Loucy (cell line): ENCODE data around the gene TEAD3.
"Not testable (repeated sequence)": the region's sequence is repeated elsewhere in the genome, so short reads cannot be mapped to it uniquely, and the experiment has no call there.

ENCODE experiments used
- H2AFZ ChIP-seq: fragments of 200-600 bp; sonication (generic); 2 replicates; pipeline ENCODE4 v1.6.0; 2016; ENCODE audit warnings: antibody characterized with exemption, mild to moderate bottlenecking, low read length, moderate library complexity
- H3F3A ChIP-seq: fragments of 200-600 bp; 2 replicates; pipeline ENCODE4 v1.6.0; 2016; ENCODE audit warnings: antibody characterized with exemption, low read depth, mild to moderate bottlenecking
- H3K27me3 ChIP-seq: fragments of 200-600 bp; sonication (generic); 2 replicates; pipeline ENCODE4 v1.6.1; 2014; ENCODE audit warnings: low read length, mild to moderate bottlenecking; ENCODE audit not compliant: insufficient read depth, poor library complexity, severe bottlenecking
- H3K36me3 ChIP-seq: fragments of 200-600 bp; sonication (generic); 2 replicates; pipeline ENCODE4 v1.6.1; 2016; ENCODE audit warnings: low read length; ENCODE audit not compliant: insufficient read depth
- H3K4me1 ChIP-seq: fragments of 200-600 bp; sonication (generic); 2 replicates; pipeline ENCODE4 v1.5.1; 2014; ENCODE audit warnings: low read length, mild to moderate bottlenecking; ENCODE audit not compliant: insufficient read depth, poor library complexity, severe bottlenecking
- H3K4me2 ChIP-seq: fragments of 200-600 bp; sonication (generic); 2 replicates; pipeline ENCODE4 v1.6.0; 2014; ENCODE audit warnings: antibody characterized with exemption, low read length, low read depth, mild to moderate bottlenecking; ENCODE audit not compliant: poor library complexity, severe bottlenecking
- H3K4me3 ChIP-seq: fragments of 200-600 bp; sonication (generic); 2 replicates; pipeline ENCODE4 v1.5.1; 2014; ENCODE audit warnings: low read length, mild to moderate bottlenecking, mixed read lengths; ENCODE audit not compliant: poor library complexity, severe bottlenecking
- H3K79me2 ChIP-seq: fragments of 200-600 bp; sonication (generic); 2 replicates; pipeline ENCODE4 v1.6.1; 2014; ENCODE audit warnings: low read length; ENCODE audit not compliant: insufficient read depth
- H3K9ac ChIP-seq: fragments of 200-600 bp; sonication (generic); 2 replicates; pipeline ENCODE4 v1.6.0; 2014; ENCODE audit warnings: mild to moderate bottlenecking, low read depth, low read length, moderate library complexity; ENCODE audit not compliant: poor library complexity, severe bottlenecking
- H3K9me2 ChIP-seq: fragments of 200-600 bp; sonication (generic); replicated peaks from 2 replicates; pipeline ENCODE4 v1.6.1; 2016; ENCODE audit warnings: low read depth, low read length, mixed read lengths
- H3K9me3 ChIP-seq: fragments of 200-600 bp; sonication (generic); 2 replicates; pipeline ENCODE4 v1.6.1; 2014; ENCODE audit warnings: mild to moderate bottlenecking, antibody characterized with exemption, low read length, low read depth; ENCODE audit not compliant: insufficient read depth
- H4K20me1 ChIP-seq: fragments of 200-600 bp; sonication (generic); 2 replicates; pipeline ENCODE4 v1.6.0; 2014; ENCODE audit warnings: antibody characterized with exemption, low read length, mild to moderate bottlenecking; ENCODE audit not compliant: insufficient read depth, poor library complexity, severe bottlenecking
- EZH2phosphoT487 ChIP-seq: fragments of 200-600 bp; IDR thresholded peaks from 2 replicates; pipeline ENCODE4 v1.6.1; 2018; ENCODE audit warnings: antibody characterized with exemption, mild to moderate bottlenecking, moderate library complexity, borderline replicate concordance
- TF ChIP-seq, protein P1 (sequence below): fragments of 200-600 bp; sonication (generic); conservative IDR thresholded peaks from 2 replicates; pipeline ENCODE4 v1.5.1; 2014; ENCODE audit warnings: mild to moderate bottlenecking, antibody characterized with exemption, low read length

TEAD3 gene

DNA sequence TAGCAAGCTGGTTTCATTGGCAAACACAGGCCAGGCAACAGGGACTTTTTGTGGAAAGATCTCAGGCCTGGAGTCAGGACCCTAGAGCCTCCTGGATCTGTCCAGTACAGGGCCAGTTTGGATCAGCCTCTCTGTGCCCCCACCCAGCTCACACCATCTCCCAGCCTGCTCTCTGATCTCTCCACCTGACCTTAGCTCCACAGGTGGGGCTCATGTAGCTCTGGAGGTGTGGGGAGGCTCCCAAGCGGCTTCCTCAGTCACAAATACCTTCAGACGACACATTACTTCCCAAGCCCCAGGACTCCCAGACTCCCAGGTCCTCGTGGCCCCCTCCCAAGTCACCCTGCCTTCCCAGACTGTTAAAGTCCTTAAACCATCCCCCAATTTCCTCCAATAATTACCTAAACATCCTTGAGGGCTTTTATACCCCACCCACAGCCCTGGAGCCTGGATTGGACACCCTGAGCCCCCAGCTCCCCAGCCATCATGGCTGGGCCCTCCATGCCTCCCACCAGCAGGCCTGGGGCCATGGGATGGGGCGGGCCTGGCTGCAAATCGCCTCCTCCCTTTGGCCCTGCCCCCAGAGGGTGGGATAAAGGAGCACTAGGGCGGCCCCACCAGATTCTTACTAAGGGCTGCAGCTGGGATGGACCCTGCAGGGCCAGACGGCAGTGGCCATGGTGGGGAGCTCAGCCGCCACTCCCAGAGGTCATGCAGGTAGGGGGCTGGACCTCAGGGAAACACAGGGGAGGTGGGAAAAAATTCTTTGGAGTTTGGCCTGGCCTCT lies 60.6 kb downstream of the TEAD3 start:
- Histone ChIP-seq H4K20me1 (no peaks in the 10 kb centered on the region), H3K9me3 (no peaks in the 10 kb centered on the region), H3K9ac (no peak overlapping the region), H3K36me3 (no peaks in the 10 kb centered on the region), H3K27me3 (no peaks in the 10 kb centered on the region), H3K9me2 (no peaks in the 10 kb centered on the region), H2AFZ (no peak overlapping the region), H3F3A (no peaks in the 10 kb centered on the region), H3K4me2 (no peak overlapping the region), H3K79me2 (no peaks in the 10 kb centered on the region), H3K4me1 (no peaks in the 10 kb centered on the region), H3K4me3 (no peak overlapping the region)
- TF ChIP-seq EZH2phosphoT487, result no peak
- TF ChIP-seq, protein P1, sequence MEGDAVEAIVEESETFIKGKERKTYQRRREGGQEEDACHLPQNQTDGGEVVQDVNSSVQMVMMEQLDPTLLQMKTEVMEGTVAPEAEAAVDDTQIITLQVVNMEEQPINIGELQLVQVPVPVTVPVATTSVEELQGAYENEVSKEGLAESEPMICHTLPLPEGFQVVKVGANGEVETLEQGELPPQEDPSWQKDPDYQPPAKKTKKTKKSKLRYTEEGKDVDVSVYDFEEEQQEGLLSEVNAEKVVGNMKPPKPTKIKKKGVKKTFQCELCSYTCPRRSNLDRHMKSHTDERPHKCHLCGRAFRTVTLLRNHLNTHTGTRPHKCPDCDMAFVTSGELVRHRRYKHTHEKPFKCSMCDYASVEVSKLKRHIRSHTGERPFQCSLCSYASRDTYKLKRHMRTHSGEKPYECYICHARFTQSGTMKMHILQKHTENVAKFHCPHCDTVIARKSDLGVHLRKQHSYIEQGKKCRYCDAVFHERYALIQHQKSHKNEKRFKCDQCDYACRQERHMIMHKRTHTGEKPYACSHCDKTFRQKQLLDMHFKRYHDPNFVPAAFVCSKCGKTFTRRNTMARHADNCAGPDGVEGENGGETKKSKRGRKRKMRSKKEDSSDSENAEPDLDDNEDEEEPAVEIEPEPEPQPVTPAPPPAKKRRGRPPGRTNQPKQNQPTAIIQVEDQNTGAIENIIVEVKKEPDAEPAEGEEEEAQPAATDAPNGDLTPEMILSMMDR, result no peak

DNA sequence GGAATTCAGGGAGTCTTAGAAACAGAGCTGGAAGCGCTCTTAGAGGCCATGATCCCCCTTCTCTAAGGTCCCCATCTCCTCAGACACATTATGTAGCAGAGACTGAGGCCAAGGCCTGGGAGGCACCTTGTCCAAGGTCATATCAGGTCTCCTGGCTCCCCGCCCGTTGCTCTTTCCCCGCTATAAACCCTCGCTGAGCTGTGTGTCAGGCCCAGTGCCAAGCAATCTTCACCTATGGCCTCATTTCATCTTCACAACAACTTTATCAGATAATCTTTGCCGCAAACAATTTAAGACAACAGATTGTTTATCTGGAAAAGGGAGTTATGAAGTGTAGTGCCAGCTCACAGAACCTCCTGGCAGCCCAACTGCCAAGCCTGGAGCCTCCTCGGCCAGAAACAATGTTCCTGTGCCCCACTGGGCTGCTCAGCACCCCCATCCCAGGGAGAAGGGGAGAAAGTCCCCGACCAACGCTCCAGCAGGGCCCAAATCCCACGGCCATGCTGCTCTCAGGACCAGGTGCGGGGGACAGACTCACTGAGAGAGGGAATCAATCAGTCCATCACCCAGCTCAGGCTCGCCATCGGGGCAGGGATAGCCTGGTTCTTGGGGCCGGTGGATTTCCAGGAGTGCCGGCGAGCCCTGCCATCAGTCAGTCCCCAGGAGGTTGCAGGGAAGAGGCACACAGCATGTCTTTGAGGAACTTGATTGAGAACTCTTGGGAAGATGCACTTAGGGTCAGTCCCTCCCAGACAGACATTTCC lies 61.6 kb downstream of the TEAD3 start:
- Histone ChIP-seq H3K9me3 (no peaks in the 10 kb centered on the region), H3K4me2 (no peak overlapping the region), H3K36me3 (no peaks in the 10 kb centered on the region), H3K4me3 (no peak overlapping the region), H3K4me1 (no peaks in the 10 kb centered on the region), H3K79me2 (no peaks in the 10 kb centered on the region), H3F3A (no peaks in the 10 kb centered on the region), H2AFZ (no peak overlapping the region), H4K20me1 (no peaks in the 10 kb centered on the region), H3K9me2 (no peaks in the 10 kb centered on the region), H3K27me3 (no peaks in the 10 kb centered on the region), H3K9ac (no peak overlapping the region)
- TF ChIP-seq, protein P1, result no peak
- no peak for TF ChIP-seq EZH2phosphoT487

DNA sequence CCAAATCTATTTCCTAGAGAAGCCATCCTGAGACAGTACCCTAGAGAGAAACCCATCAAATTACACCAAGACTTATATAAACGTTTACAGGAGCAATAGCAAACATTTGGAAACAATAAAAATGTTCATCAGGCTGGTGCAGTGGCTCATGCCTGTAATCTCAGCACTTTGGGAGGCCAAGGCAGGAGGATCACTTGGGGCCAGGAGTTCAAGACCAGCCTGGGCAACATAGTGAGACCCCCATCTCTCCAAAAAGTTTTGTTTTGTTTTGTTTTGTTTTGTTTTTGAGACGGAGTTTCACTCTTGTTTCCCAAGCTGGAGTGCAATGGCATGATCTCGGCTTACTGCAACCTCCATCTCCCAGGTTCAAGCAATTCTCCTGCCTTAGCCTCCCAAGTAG lies 64.2 kb downstream of the TEAD3 start:
- H3K36me3 ChIP-seq, H3K27me3 ChIP-seq, H3K79me2 ChIP-seq, H3K4me3 ChIP-seq, H3F3A ChIP-seq, H3K4me1 ChIP-seq, H4K20me1 ChIP-seq, H3K9me2 ChIP-seq, H2AFZ ChIP-seq, H3K4me2 ChIP-seq, H3K9me3 ChIP-seq, H3K9ac ChIP-seq: not testable (repeated sequence)
